Heart left ventricle (tissue), 13 donors: Measurements from ENCODE around the gene IGSF5.

Source experiments
- CTCF ChIP-seq, 12 donors: fragments of 200-600 bp; sonication (generic) in 4 of 12; IDR thresholded peaks; one replicate each; pipeline versions ENCODE4 v1.5.0 to v1.8.0; 2018 to 2022; ENCODE audit warnings: antibody characterized with exemption in 12 of 12, mild to moderate bottlenecking in 5 of 12
- POLR2A ChIP-seq, 2 donors: fragments of 450-650 bp; IDR thresholded peaks; one replicate each; pipeline ENCODE4 v1.6.1; 2017; ENCODE audit warnings: antibody characterized with exemption in 2 of 2, mild to moderate bottlenecking in 2 of 2, moderate library complexity in 2 of 2
- donor health status: ischemic (EF 13 %, LVEDD 7.1; RV severe dilation, severe dysfunction).
- donor health status: DM: no; HTN: yes; CAD: no.
- donor health status: DM: no; HTN: no; CAD: no.
- donor health status: ischemic (EF 25% LVEDD 6.9; RV normal size, moderate dysfunction).
- donor health status: ischemic (EF 25% LVEDD 5.7; RV mildly dilated, moderate dysfunction).
- donor health status: ischemic (EF 35%, LVEDD 5.7; RV mildly dilated, moderate dysfunction).
- donor health status: nonischemic (EF 11% LVEDD 7.7; RV severe dilation, severe dysfunction).
- donor health status: DM: yes; HTN: yes; CAD: no.
- donor health status: PGD.
- donor health status: ischemic (EF 29% LVEDD 5.4; RV normal size, mild dysfunction).
- donor health status: nonischemic (EF 23%, LVEDD 6.1; RV moderate dilation, normal function).

- TF ChIP-seq CTCF (IDR thresholded peaks at IDR 0.05) (no peak), POLR2A (IDR thresholded peaks at IDR 0.05) (no peak)
Observed at GRCh38 chr21:39802217-39802616, 57.2 kb downstream of the IGSF5 start.
